ENCODE measurements around the gene PYROXD2. TPM values are rescaled to one million over a fixed set of nuclear protein-coding genes. Genes with fewer than 3 reads are reported as not detected.

Gene PYROXD2
- total and polyA plus RNA-seq, 2 of the 13 experiments (the other 11 are each of a cell fraction or from before 2014, with no cell fraction given): 2.0 to 6.2 TPM

- no peak for TF ChIP-seq ZSCAN20 (CRISPR knock-in tag; IDR thresholded peaks at IDR 0.05; ENCODE audit: borderline replicate concordance)
- TF ChIP-seq ZFP36 (IDR thresholded peaks at IDR 0.05; ENCODE audit: borderline replicate concordance, low read depth, low read length, partially characterized antibody): no peak
- TF ChIP-seq HOXA3 (CRISPR knock-in tag; IDR thresholded peaks at IDR 0.05): no peak
- no peak for TF ChIP-seq ZNF121 (CRISPR knock-in tag; IDR thresholded peaks at IDR 0.05)
- no peak for TF ChIP-seq ERF (CRISPR knock-in tag; IDR thresholded peaks at IDR 0.05)
- no peak for TF ChIP-seq AKNA (CRISPR knock-in tag; IDR thresholded peaks at IDR 0.05; ENCODE audit: borderline replicate concordance)
- TF ChIP-seq ETS1 (CRISPR knock-in tag; IDR thresholded peaks at IDR 0.05): no peak
Measured at GRCh38 chr10:98430427-98430826, 15.4 kb upstream of the PYROXD2 start (continued).
